Trophoblast cell (in vitro differentiated cells and primary cell): ENCODE data around the gene CHMP4B.

Experiments used
- DNase-seq, 2 donors: peaks; one replicate each; pipeline ENCODE4 v3.0.0-alpha.2; 2016
- H2AFZ ChIP-seq: 2 replicates; pipeline ENCODE4 v1.6.1; 2013; ENCODE audit warnings: low read length, moderate library complexity, mild to moderate bottlenecking; ENCODE audit not compliant: insufficient read depth, poor library complexity
- H2AK5ac ChIP-seq: 2 replicates; pipeline ENCODE4 v1.6.1; 2013; ENCODE audit warnings: mild to moderate bottlenecking, low read length
- H2BK120ac ChIP-seq: 2 replicates; pipeline ENCODE4 v1.6.1; 2013; ENCODE audit warnings: low read length, mild to moderate bottlenecking, moderate library complexity; ENCODE audit not compliant: insufficient read depth, poor library complexity
- H2BK12ac ChIP-seq: 2 replicates; pipeline ENCODE4 v1.6.1; 2013; ENCODE audit warnings: mild to moderate bottlenecking, low read length, moderate library complexity
- H2BK5ac ChIP-seq: 2 replicates; pipeline ENCODE4 v1.6.1; 2013; ENCODE audit warnings: low read length, low read depth, moderate library complexity, mild to moderate bottlenecking; ENCODE audit not compliant: poor library complexity
- H3K14ac ChIP-seq: 2 replicates; pipeline ENCODE4 v1.6.1; 2013; ENCODE audit warnings: mild to moderate bottlenecking, low read length
- H3K18ac ChIP-seq: 2 replicates; pipeline ENCODE4 v1.6.1; 2013; ENCODE audit warnings: mild to moderate bottlenecking, low read length
- H3K23ac ChIP-seq: 2 replicates; pipeline ENCODE4 v1.6.1; 2013; ENCODE audit warnings: low read length
- H3K27ac ChIP-seq: 2 replicates; pipeline ENCODE4 v1.5.1; 2013; ENCODE audit warnings: low read depth, mild to moderate bottlenecking, inconsistent platforms, low read length, moderate library complexity
- H3K27me3 ChIP-seq: 2 replicates; pipeline ENCODE4 v1.6.1; 2013; ENCODE audit warnings: inconsistent platforms, mild to moderate bottlenecking, low read length, moderate library complexity; ENCODE audit not compliant: insufficient read depth
- H3K36me3 ChIP-seq, 2 experiments: 1 replicate in 1 of 2; 2 replicates in 1 of 2; pipeline ENCODE4 v1.6.1; 2013; ENCODE audit warnings: low read length in 2 of 2, mild to moderate bottlenecking in 2 of 2, moderate library complexity in 1 of 2; ENCODE audit not compliant: insufficient read depth in 2 of 2, control insufficient read depth in 1 of 2
- H3K4ac ChIP-seq: 2 replicates; pipeline ENCODE4 v1.6.1; 2013; ENCODE audit warnings: low read depth, mild to moderate bottlenecking, low read length, moderate library complexity
- H3K4me1 ChIP-seq, 2 experiments: 1 replicate in 1 of 2; 2 replicates in 1 of 2; pipeline ENCODE4 v1.6.1; 2013; ENCODE audit warnings: low read length in 2 of 2, mild to moderate bottlenecking in 2 of 2, moderate library complexity in 1 of 2; ENCODE audit not compliant: insufficient read depth in 2 of 2, control insufficient read depth in 1 of 2
- H3K4me2 ChIP-seq: 2 replicates; pipeline ENCODE4 v1.6.1; 2013; ENCODE audit warnings: inconsistent platforms, mild to moderate bottlenecking, low read length, moderate library complexity
- H3K4me3 ChIP-seq: 2 replicates; pipeline ENCODE4 v1.5.1; 2013; ENCODE audit warnings: mild to moderate bottlenecking, low read depth, low read length, inconsistent platforms
- H3K79me1 ChIP-seq: one replicate; pipeline ENCODE4 v1.6.1; 2013; ENCODE audit warnings: low read length
- H3K79me2 ChIP-seq: 2 replicates; pipeline ENCODE4 v1.6.1; 2013; ENCODE audit warnings: low read length, mild to moderate bottlenecking; ENCODE audit not compliant: control insufficient read depth, insufficient read depth, poor library complexity
- H3K9ac ChIP-seq: 2 replicates; pipeline ENCODE4 v1.6.1; 2013; ENCODE audit warnings: mild to moderate bottlenecking, low read length
- H3K9me3 ChIP-seq: 2 replicates; pipeline ENCODE4 v1.6.1; 2013; ENCODE audit warnings: low read depth, mild to moderate bottlenecking, control low read depth, inconsistent platforms, low read length; ENCODE audit not compliant: insufficient read depth
- H4K12ac ChIP-seq: 2 replicates; pipeline ENCODE4 v1.6.1; 2013; ENCODE audit warnings: low read depth, mild to moderate bottlenecking, low read length, moderate library complexity
- H4K8ac ChIP-seq: 2 replicates; pipeline ENCODE4 v1.6.1; 2013; ENCODE audit warnings: low read depth, mild to moderate bottlenecking, low read length, moderate library complexity
- H4K91ac ChIP-seq: one replicate; pipeline ENCODE4 v1.6.1; 2013; ENCODE audit warnings: low read depth, mild to moderate bottlenecking, low read length, moderate library complexity
- WGBS: extraction: QIAGEN DNeasy Blood & Tissue Kit; methylation state at CpG from one replicate; pipeline ENCODE4 v1.1.7; 2013; ENCODE audit warnings: missing lambda C conversion rate; ENCODE audit not compliant: insufficient read length, insufficient coverage; ENCODE audit errors: extremely low coverage; 5-methylcytosine and 5-hydroxymethylcytosine counted together

Gene CHMP4B

DNA sequence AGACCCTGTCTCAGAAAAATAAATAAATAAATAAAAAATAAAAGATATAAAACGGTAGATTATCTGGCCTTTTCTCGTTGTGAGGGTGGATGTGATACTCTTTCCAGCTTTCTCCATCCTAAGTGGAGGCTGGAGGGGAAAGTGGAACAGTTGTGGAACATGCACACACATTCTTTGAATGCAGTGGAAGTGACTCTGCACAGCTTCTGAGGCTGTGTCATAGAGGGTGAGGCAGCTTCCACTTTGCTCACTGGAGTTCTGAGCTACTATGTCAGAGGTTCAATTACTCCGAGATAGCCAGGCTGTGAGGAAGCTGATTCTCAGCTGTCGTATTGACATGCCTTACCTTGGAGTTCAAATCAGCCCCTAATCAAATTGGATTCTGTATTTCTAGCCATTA is 82.2 kb downstream of the CHMP4B start:
- Histone ChIP-seq H4K91ac (no peak overlapping the region), H3K9me3 (peaks cover 4% of the 10 kb centered on the region), H3K4me1 (no peaks in the 10 kb centered on the region), H2BK120ac (no peak overlapping the region), H3K18ac (no peak overlapping the region), H3K4ac (no peak overlapping the region), H4K12ac (no peak overlapping the region), H3K79me1 (no peaks in the 10 kb centered on the region), H2AFZ (no peak overlapping the region), H3K79me2 (no peaks in the 10 kb centered on the region), H3K27ac (no peak overlapping the region), H3K36me3 (no peaks in the 10 kb centered on the region), H3K4me2 (no peak overlapping the region), H3K9ac (no peak overlapping the region), H2BK5ac (no peak overlapping the region), H3K23ac (no peak overlapping the region), H2AK5ac (no peak overlapping the region), H4K8ac (no peak overlapping the region), H2BK12ac (no peak overlapping the region), H3K4me3 (no peak overlapping the region), H3K14ac (no peak overlapping the region), H3K27me3 (no peaks in the 10 kb centered on the region)
- WGBS, result no CpG with 5 or more reads among the region's 4 CpGs
- DNase-seq, result peak; percentile 82 to 90

DNA sequence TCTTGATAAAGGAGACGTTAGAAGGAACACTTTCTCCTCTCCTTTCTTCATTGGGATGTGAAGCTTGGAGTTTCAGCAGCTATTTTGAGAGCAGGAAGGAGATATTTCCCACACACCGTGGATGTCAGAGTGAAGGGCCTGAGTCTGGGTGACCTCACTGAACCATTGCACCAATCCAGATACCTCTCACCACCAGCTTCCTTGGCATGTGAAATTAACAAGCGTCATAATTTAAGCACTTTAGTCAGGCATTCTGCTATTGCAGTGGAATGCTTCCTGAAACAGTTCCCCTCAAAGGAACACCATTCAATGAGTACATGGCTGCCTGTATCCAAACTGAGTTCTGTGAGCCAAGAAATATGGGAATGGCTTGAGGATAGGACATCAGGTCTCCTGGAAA is 83.7 kb downstream of the CHMP4B start:
- no peak overlapping the region for H3K4ac ChIP-seq
- no peaks in the 10 kb centered on the region for H3K4me1 ChIP-seq
- H4K91ac ChIP-seq, result no peak overlapping the region
- H4K8ac ChIP-seq, result no peak overlapping the region
- H3K4me2 ChIP-seq, result no peak overlapping the region
- no peak overlapping the region for H2AFZ ChIP-seq
- no peak overlapping the region for H3K4me3 ChIP-seq
- H3K27me3 ChIP-seq, result no peaks in the 10 kb centered on the region
- H4K12ac ChIP-seq, result no peak overlapping the region
- H2BK5ac ChIP-seq, result no peak overlapping the region
- no peak overlapping the region for H2AK5ac ChIP-seq
- no peak overlapping the region for H3K9ac ChIP-seq
- H3K18ac ChIP-seq, result no peak overlapping the region
- H3K23ac ChIP-seq, result no peak overlapping the region
- no peaks in the 10 kb centered on the region for H3K79me2 ChIP-seq
- H3K9me3 ChIP-seq, result peaks cover 1% of the 10 kb centered on the region
- no CpG with 5 or more reads among the region's 3 CpGs for WGBS
- H3K36me3 ChIP-seq, result no peaks in the 10 kb centered on the region
- no peak overlapping the region for H2BK120ac ChIP-seq
- no peak overlapping the region for H3K27ac ChIP-seq
- H2BK12ac ChIP-seq, result no peak overlapping the region
- H3K14ac ChIP-seq, result no peak overlapping the region
- DNase-seq, result peak; percentile 63 to 87
- H3K79me1 ChIP-seq, result no peaks in the 10 kb centered on the region

DNA sequence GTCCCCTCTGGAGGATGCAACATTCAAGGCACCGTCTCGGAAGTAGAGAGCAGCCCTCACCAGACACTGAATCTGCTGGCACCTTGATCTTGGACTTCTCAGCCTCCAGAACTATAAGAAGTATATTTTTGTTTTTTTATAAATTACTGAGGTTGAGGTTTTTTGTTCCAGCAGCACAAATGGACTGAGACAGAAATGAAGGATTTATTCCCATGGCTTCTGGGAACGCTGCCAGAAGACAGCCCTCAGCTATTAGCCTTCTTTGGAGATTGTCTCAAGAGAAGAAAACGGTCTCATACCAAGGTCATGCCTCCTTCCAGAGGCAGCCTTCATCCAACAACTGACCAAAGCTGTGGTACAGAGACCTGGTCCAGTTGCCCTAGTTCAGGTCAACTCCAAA is 85.4 kb downstream of the CHMP4B start:
- Histone ChIP-seq H3K4me3 (no peak overlapping the region), H3K9ac (no peak overlapping the region), H4K12ac (no peak overlapping the region), H2BK120ac (no peak overlapping the region), H4K8ac (no peak overlapping the region), H3K27ac (no peak overlapping the region), H2AFZ (no peak overlapping the region), H3K9me3 (peaks cover 1% of the 10 kb centered on the region), H4K91ac (no peak overlapping the region), H2AK5ac (no peak overlapping the region), H3K36me3 (no peaks in the 10 kb centered on the region), H3K4me1 (no peaks in the 10 kb centered on the region), H2BK5ac (no peak overlapping the region), H3K27me3 (no peaks in the 10 kb centered on the region), H3K79me1 (no peaks in the 10 kb centered on the region), H3K79me2 (no peaks in the 10 kb centered on the region), H3K23ac (no peak overlapping the region), H3K14ac (no peak overlapping the region), H3K4ac (no peak overlapping the region), H3K18ac (no peak overlapping the region), H2BK12ac (no peak overlapping the region), H3K4me2 (no peak overlapping the region)
- WGBS, result no CpG with 5 or more reads among the region's 4 CpGs
- DNase-seq, result peak in 1 of 2 donors; percentile 13

DNA sequence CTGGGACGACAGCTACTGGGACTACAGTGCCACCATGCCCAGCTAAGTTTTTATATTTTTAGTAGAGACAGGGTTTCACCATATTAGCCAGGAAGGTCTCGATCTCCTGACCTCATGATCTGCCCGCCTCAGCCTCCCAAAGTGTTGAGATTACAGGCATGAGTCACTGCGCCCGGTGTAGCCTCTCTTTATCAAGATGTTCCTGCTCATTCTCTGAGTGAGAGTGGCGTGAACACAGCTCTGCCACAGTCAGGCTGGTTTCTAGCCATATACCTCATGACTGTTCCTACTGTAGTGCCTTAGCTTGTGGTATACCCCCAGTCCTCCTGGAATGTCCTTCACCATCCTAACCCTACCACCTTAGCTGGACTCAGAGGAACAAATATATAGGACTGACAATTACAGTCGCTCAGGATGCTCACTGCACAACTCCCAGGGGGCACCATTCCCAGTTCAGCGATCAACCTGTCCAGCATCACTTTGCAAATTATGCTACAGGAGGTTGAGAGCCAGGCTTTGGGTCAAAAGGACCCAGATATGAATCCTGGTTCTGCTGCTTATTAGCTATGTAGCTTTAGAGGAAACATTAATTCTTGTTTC is 86.3 kb downstream of the CHMP4B start:
- H4K12ac ChIP-seq, result no peak overlapping the region
- no peak overlapping the region for H2BK12ac ChIP-seq
- no peaks in the 10 kb centered on the region for H3K79me1 ChIP-seq
- H3K14ac ChIP-seq, result no peak overlapping the region
- no CpG with 5 or more reads among the region's 8 CpGs for WGBS
- H3K4me3 ChIP-seq, result no peak overlapping the region
- peaks cover 1% of the 10 kb centered on the region for H3K9me3 ChIP-seq
- H3K18ac ChIP-seq, result no peak overlapping the region
- no peak overlapping the region for H4K8ac ChIP-seq
- H3K36me3 ChIP-seq, result no peaks in the 10 kb centered on the region
- H3K4me1 ChIP-seq, result no peaks in the 10 kb centered on the region
- no peak overlapping the region for H3K4me2 ChIP-seq
- no peak overlapping the region for H3K4ac ChIP-seq
- H2BK120ac ChIP-seq, result no peak overlapping the region
- H3K27ac ChIP-seq, result no peak overlapping the region
- H4K91ac ChIP-seq, result no peak overlapping the region
- H2AK5ac ChIP-seq, result no peak overlapping the region
- no peak overlapping the region for H3K23ac ChIP-seq
- H3K9ac ChIP-seq, result no peak overlapping the region
- peak in 1 of 2 donors; percentile 32 for DNase-seq
- no peak overlapping the region for H2BK5ac ChIP-seq
- H2AFZ ChIP-seq, result no peak overlapping the region
- H3K27me3 ChIP-seq, result no peaks in the 10 kb centered on the region
- no peaks in the 10 kb centered on the region for H3K79me2 ChIP-seq
